ENCODE results near the gene SH3TC1.

- no peak for TF ChIP-seq ZNF274 (IDR thresholded peaks at IDR 0.05; ENCODE audit: low read depth, low read length)
- no peak for TF ChIP-seq YY1 (IDR thresholded peaks at IDR 0.05; ENCODE audit: insufficient read depth, insufficient read length)
- TF ChIP-seq SUZ12 (IDR thresholded peaks at IDR 0.05; ENCODE audit: extremely low read depth, insufficient read depth, insufficient read length) = no peak
Observed at GRCh38 chr4:8185930-8186329, 13.2 kb upstream of the SH3TC1 start.

All from NT2/D1 (cell line).